Prostate gland (tissue), 2 donors: ENCODE results near the gene BRCA2.

Experiments
- POLR2A ChIP-seq: fragments of 450-650 bp; IDR thresholded peaks from one replicate; pipeline ENCODE4 v1.6.1; 2016; ENCODE audit warnings: antibody characterized with exemption, mild to moderate bottlenecking
- POLR2AphosphoS5 ChIP-seq: sonication (generic); formaldehyde crosslinking; IDR thresholded peaks from one replicate; pipeline ENCODE4 v1.6.1; 2017; ENCODE audit warnings: antibody characterized with exemption
- TF ChIP-seq, protein P1 (sequence below), 4 experiments: fragments of 200-600 bp in 2 of 4; fragments of 450-650 bp in 2 of 4; sonication (generic) in 2 of 4; IDR thresholded peaks; 1 replicate in 3 of 4; 2 replicates in 1 of 4; pipeline ENCODE4 v1.5.1; 2016 to 2019; ENCODE audit warnings: antibody characterized with exemption in 4 of 4, mild to moderate bottlenecking in 2 of 4, moderate library complexity in 2 of 4

DNA sequence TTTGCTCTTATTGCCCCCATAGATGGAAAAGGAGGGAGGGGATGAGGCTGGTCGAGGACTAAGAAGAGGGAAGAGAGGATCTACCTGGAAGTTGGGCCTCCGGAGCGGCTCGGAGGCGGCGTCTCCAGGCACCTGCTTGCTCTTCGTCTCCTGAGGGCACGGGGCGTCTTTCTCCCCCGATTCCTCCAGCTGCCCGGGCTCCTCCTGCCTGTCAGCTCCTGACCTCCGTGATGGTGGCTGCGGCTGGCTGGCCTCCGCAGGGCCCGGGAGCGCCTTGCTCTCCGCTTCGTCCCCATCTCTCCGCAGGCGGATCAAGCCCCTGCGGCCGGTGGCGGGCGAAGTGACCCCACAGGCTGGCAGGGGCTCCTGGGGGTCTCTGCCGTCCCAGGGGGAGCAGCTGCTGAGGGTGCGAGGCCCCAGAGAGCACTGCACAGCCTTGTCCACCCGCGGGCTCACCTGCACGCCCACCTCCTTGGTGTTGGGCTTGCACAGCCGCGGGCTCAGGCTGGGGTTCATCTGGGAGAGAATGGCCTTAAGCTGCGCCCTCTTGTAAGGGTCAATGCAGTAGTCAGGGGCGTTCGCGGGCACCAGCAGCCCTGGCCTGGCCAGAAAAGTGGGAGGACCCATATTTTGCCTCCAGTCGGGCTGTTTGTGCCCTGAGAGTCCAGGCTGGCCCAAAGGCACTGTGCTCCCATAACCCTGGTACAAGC lies 4.0 kb upstream of the BRCA2 start:
- TF ChIP-seq POLR2A (no peak), POLR2AphosphoS5 (no peak)
- TF ChIP-seq, protein P1, sequence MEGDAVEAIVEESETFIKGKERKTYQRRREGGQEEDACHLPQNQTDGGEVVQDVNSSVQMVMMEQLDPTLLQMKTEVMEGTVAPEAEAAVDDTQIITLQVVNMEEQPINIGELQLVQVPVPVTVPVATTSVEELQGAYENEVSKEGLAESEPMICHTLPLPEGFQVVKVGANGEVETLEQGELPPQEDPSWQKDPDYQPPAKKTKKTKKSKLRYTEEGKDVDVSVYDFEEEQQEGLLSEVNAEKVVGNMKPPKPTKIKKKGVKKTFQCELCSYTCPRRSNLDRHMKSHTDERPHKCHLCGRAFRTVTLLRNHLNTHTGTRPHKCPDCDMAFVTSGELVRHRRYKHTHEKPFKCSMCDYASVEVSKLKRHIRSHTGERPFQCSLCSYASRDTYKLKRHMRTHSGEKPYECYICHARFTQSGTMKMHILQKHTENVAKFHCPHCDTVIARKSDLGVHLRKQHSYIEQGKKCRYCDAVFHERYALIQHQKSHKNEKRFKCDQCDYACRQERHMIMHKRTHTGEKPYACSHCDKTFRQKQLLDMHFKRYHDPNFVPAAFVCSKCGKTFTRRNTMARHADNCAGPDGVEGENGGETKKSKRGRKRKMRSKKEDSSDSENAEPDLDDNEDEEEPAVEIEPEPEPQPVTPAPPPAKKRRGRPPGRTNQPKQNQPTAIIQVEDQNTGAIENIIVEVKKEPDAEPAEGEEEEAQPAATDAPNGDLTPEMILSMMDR (IDR thresholded peaks at IDR 0.05): no peak
